Measurements from ENCODE around the gene SLC6A9. TPM values are rescaled to one million over a fixed set of nuclear protein-coding genes. Genes with fewer than 3 reads are reported as not detected.

Gene SLC6A9
- total and polyA plus RNA-seq, 8 donors = 1.9 to 23.4 (median 4.4) TPM

DNA sequence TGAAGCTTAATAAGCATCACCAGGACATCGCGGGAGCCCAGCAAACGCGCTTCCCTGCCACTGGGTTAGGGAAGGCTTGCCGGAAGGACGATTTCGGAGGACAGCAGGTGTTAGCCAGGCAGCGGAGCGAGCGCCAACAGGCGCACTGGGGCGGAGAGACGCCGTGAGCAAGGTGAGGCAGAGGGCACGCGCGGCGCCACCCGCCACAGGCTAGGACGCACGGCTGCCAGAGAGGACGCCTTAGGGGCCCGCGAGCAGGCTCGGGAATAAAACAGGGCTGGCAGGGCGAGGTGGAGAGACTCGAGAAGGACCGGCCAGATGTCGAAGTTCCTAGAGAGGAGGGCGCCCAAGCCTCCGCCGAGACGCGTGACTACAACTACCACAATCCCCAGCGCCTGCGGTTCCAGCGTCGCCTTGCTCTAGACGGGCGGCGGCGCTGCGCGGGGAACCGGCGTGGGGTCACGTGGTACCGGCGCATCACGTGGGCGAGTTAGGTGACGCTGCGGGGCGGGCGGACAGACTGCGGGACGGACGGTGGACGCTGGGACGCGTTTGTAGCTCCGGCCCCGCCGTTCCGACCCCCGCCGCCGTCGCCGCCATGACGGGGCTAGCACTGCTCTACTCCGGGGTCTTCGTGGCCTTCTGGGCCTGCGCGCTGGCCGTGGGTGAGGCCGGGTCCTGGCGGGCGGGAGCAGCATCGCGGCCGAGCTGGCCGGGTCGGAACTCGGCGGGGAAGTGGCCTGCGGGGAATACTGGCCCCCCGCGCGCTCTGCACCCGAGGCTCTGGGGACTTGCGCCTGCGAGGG lies 56.6 kb downstream of the SLC6A9 start, which contains the start of gene ATP6V0B:
ATP6V0B (plus strand) TSS at position 518 of the 806 bp plus-strand sequence; CDS start at position 599, 81 bp downstream.
- Histone ChIP-seq H3K27ac (peak within 1 kb of the TSS; percentile 86 to 96 (median 92)), H3K4me1 (peaks cover 6 to 33% (median 14%) of the 10 kb centered on the region in 3 donors), H3K27me3 (no peaks in the 10 kb centered on the region), H3K36me3 (peaks cover 0 to 4% (median 0%) of the 10 kb centered on the region in 3 donors), H3K9me3 (no peaks in the 10 kb centered on the region), H3K4me3 (peak within 1 kb of the TSS; percentile 69 to 92 (median 82))
- intact Hi-C loops (cut with DNase I) = no loop called here
- FAIRE-seq (no peak), DNase-seq (peak; percentile 95 to 99 (median 97)), ATAC-seq (peak; percentile 81 to 91 (median 84))
- WGBS, 2 donors = 0% methylated on average over 83 to 93 of the region's 93 CpGs
- TF ChIP-seq, protein P1, sequence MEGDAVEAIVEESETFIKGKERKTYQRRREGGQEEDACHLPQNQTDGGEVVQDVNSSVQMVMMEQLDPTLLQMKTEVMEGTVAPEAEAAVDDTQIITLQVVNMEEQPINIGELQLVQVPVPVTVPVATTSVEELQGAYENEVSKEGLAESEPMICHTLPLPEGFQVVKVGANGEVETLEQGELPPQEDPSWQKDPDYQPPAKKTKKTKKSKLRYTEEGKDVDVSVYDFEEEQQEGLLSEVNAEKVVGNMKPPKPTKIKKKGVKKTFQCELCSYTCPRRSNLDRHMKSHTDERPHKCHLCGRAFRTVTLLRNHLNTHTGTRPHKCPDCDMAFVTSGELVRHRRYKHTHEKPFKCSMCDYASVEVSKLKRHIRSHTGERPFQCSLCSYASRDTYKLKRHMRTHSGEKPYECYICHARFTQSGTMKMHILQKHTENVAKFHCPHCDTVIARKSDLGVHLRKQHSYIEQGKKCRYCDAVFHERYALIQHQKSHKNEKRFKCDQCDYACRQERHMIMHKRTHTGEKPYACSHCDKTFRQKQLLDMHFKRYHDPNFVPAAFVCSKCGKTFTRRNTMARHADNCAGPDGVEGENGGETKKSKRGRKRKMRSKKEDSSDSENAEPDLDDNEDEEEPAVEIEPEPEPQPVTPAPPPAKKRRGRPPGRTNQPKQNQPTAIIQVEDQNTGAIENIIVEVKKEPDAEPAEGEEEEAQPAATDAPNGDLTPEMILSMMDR (IDR thresholded peaks at IDR 0.05) = peak in 1 of 4 donors; percentile 12

DNA sequence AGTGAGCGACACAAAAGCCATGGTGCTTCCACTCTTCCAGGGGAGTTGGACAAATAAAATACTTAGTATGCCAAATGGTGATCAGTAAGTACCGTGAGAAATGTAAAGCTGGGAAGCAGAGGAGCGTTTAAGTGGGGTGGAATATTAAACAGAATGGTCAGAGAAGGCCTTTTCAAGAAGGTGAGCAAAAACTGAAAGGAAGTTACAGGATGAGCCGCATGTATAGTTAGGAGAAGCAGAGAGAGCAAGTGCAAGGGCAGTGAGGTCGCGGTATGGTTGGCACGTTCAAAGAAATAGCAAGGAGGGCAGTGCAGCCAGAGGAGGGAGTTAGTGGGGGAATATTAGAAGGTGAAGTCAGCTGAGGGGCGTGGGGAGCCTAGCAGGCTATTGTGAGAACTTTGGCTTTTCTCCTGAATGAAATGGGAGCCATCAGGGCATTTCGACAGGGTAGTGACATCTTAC lies 57.2 kb downstream of the SLC6A9 start:
- Histone ChIP-seq H3K4me3 (peak overlapping the region; percentile 69 to 92 (median 82)), H3K9me3 (no peaks in the 10 kb centered on the region), H3K4me1 (peaks cover 6 to 33% (median 14%) of the 10 kb centered on the region in 3 donors), H3K36me3 (peaks cover 0 to 4% (median 0%) of the 10 kb centered on the region in 3 donors), H3K27ac (peak overlapping the region; percentile 86 to 96 (median 92)), H3K27me3 (no peaks in the 10 kb centered on the region)
- DNase-seq = no peak
- TF ChIP-seq, protein P1 (IDR thresholded peaks at IDR 0.05) = no peak
- no peak for FAIRE-seq
- peak in 1 of 4 donors; percentile 0 for ATAC-seq
- intact Hi-C loops (cut with DNase I) = no loop called here
- 20 to 22% methylated on average over 9 of the region's 9 CpGs for WGBS, 2 donors

DNA sequence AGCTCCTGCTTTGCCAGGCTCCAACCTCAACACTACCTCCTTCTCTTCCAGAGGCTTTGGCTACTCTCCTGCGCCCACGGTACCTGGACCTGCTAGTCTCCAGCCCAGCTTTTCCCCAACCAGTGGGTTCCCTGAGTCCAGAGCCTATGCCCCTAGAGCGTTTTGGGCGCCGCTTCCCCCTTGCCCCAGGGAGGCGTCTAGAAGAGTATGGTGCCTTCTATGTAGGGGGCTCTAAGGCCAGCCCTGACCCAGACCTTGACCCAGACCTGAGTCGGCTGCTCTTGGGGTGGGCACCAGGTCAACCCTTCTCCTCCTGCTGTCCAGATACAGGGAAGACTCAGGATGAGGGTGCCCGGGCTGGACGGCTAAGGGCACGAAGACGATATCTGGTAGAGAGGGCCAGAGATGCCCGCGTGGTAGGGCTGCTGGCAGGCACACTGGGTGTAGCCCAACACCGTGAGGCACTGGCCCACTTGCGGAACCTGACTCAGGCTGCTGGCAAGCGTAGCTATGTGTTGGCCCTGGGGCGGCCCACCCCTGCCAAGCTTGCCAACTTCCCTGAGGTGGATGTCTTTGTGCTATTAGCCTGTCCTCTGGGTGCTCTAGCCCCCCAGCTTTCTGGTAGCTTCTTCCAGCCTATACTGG lies 59.8 kb downstream of the SLC6A9 start:
- H3K36me3 ChIP-seq = no peaks in the 10 kb centered on the region
- WGBS, 2 donors = 91% methylated on average over 17 of the region's 17 CpGs
- DNase-seq = peak in 1 of 6 donors; percentile 15
- no peaks in the 10 kb centered on the region for H3K9me3 ChIP-seq
- H3K4me3 ChIP-seq = no peak overlapping the region
- no peak for ATAC-seq
- no peak for FAIRE-seq
- no peaks in the 10 kb centered on the region for H3K27me3 ChIP-seq
- H3K4me1 ChIP-seq = peaks cover 6 to 16% (median 7%) of the 10 kb centered on the region in 3 donors
- intact Hi-C loops (cut with DNase I) = no loop called here
- TF ChIP-seq, protein P1 (IDR thresholded peaks at IDR 0.05) = no peak
- H3K27ac ChIP-seq = no peak overlapping the region

DNA sequence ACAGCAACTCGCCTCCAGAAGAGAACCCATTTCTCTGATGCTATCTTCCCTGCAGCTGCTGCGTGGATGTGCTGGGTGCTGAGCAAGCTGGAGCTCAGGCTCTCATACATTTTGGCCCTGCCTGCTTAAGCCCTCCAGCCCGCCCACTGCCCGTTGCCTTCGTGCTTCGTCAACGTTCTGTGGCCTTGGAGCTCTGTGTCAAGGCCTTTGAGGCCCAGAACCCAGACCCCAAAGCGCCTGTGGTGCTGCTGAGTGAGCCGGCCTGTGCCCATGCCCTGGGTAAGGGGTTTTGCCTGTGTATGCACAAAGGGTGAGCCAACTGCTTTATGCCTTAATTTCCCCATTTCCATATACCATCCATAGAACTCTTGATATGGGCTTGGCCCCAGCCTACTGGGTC lies 60.4 kb downstream of the SLC6A9 start:
- intact Hi-C loops (cut with DNase I) = no loop called here
- Histone ChIP-seq H3K27ac (no peak overlapping the region), H3K9me3 (no peaks in the 10 kb centered on the region), H3K4me1 (peaks cover 2 to 10% (median 6%) of the 10 kb centered on the region in 3 donors), H3K27me3 (no peaks in the 10 kb centered on the region), H3K4me3 (peak overlapping the region in 1 of 4 donors; percentile 65), H3K36me3 (no peaks in the 10 kb centered on the region)
- 54 to 58% methylated on average over 9 of the region's 9 CpGs for WGBS, 2 donors
- FAIRE-seq = no peak
- no peak for ATAC-seq
- peak in 1 of 6 donors; percentile 11 for DNase-seq
- TF ChIP-seq, protein P1 (IDR thresholded peaks at IDR 0.05) = no peak
